ENCODE results near the gene CPAMD8. TPM values are rescaled to one million over a fixed set of nuclear protein-coding genes. Genes with fewer than 3 reads are reported as not detected.
A peak's percentile ranks its signal among the peaks of the same experiment; 100 is the strongest.

CPAMD8 gene
- total and polyA plus RNA-seq, 9 of the 15 experiments (the other 6 are each of a cell fraction or from before 2014, with no cell fraction given) = 0.20 to 2.1 (median 1.3) TPM

DNA sequence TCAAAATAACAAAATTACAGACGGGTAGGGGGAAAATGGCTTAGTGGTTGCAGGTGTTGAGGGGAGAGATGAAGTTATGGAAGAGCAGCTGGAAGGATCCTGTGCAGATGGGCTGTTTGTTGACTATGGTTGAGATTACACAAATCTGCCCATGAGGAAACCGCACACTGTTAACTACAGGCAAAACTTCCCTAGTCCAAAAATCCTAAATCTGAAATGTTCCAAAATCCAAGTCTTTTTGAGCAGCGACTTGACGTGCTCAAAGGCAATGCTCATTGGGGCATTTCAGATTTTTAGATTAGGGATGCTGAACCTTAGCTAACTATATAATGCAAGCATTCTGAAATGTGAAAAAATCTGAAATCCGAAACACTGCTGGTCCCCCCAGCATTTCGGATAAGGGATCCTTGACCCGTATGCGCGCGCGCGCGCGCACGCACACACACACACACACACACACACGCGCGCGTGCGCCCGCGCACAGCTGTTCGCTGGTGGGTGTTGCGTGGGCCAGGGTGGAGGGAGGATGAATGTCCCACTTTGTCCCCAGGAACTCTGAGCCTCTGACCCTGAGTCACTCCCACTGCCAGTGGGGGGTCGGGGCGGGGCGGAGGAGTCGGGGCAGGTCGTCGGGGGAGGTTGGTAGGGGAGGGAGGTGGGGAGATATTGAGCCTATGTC lies 131.0 kb downstream of the CPAMD8 start (continued):
- TF ChIP-seq, protein P1, sequence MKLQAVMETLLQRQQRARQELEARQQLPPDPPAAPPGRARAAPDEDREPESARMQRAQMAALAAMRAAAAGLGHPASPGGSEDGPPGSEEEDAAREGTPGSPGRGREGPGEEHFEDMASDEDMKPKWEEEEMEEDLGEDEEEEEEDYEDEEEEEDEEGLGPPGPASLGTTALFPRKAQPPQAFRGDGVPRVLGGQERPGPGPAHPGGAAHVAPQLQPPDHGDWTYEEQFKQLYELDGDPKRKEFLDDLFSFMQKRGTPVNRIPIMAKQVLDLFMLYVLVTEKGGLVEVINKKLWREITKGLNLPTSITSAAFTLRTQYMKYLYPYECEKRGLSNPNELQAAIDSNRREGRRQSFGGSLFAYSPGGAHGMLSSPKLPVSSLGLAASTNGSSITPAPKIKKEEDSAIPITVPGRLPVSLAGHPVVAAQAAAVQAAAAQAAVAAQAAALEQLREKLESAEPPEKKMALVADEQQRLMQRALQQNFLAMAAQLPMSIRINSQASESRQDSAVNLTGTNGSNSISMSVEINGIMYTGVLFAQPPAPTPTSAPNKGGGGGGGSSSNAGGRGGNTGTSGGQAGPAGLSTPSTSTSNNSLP (IDR thresholded peaks at IDR 0.05; ENCODE audit: borderline replicate concordance, low read depth, low read length) = no peak
- no peak for TF ChIP-seq NR2C1 (IDR thresholded peaks at IDR 0.05)
- no peak for TF ChIP-seq NR2C1 (tag; IDR thresholded peaks at IDR 0.05)
- TF ChIP-seq ZNF696 (CRISPR knock-in tag; conservative IDR thresholded peaks at IDR 0.05) = no peak
- no peak for TF ChIP-seq TOE1 (IDR thresholded peaks at IDR 0.05; ENCODE audit: borderline replicate concordance)
- no peak for TF ChIP-seq TOE1 (CRISPR knock-in tag; IDR thresholded peaks at IDR 0.05; ENCODE audit: borderline replicate concordance, low read depth)
- peak; percentile 95 for TF ChIP-seq EGR1 (conservative IDR thresholded peaks at IDR 0.05)
- no peak for TF ChIP-seq HOMEZ (CRISPR knock-in tag; IDR thresholded peaks at IDR 0.05)
- TF ChIP-seq ZNF586 (CRISPR knock-in tag; conservative IDR thresholded peaks at IDR 0.05) = no peak
- TF ChIP-seq, protein P2, sequence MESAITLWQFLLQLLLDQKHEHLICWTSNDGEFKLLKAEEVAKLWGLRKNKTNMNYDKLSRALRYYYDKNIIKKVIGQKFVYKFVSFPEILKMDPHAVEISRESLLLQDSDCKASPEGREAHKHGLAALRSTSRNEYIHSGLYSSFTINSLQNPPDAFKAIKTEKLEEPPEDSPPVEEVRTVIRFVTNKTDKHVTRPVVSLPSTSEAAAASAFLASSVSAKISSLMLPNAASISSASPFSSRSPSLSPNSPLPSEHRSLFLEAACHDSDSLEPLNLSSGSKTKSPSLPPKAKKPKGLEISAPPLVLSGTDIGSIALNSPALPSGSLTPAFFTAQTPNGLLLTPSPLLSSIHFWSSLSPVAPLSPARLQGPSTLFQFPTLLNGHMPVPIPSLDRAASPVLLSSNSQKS (CRISPR knock-in tag; IDR thresholded peaks at IDR 0.05) = no peak
- no peak for TF ChIP-seq SMAD1 (IDR thresholded peaks at IDR 0.05; ENCODE audit: low read depth, low read length, partially characterized antibody)
- TF ChIP-seq JUNB (CRISPR knock-in tag; conservative IDR thresholded peaks at IDR 0.05) = no peak
- TF ChIP-seq NFE2 (IDR thresholded peaks at IDR 0.05; ENCODE audit: low read depth) = peak; percentile 29
- TF ChIP-seq, protein P3, sequence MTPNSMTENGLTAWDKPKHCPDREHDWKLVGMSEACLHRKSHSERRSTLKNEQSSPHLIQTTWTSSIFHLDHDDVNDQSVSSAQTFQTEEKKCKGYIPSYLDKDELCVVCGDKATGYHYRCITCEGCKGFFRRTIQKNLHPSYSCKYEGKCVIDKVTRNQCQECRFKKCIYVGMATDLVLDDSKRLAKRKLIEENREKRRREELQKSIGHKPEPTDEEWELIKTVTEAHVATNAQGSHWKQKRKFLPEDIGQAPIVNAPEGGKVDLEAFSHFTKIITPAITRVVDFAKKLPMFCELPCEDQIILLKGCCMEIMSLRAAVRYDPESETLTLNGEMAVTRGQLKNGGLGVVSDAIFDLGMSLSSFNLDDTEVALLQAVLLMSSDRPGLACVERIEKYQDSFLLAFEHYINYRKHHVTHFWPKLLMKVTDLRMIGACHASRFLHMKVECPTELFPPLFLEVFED (CRISPR knock-in tag; conservative IDR thresholded peaks at IDR 0.05) = 0 out of 2 replicates have a peak, but pooled peaks have one; percentile 3
- TF ChIP-seq LEF1 (IDR thresholded peaks at IDR 0.05) = 0 out of 2 replicates have a peak, but pooled peaks have one; percentile 21
- peak in 1 of 2 experiments; percentile 84; a peak in 2 of 4 replicates for TF ChIP-seq HDAC1 (IDR thresholded peaks at IDR 0.05)
- TF ChIP-seq NRF1 (conservative IDR thresholded peaks at IDR 0.05 in 1 of 2, IDR thresholded peaks at IDR 0.05 in 1 of 2) = peak; percentile 90 to 91
- no peak for TF ChIP-seq CBFB (CRISPR knock-in tag; IDR thresholded peaks at IDR 0.05)
- TF ChIP-seq MYNN (IDR thresholded peaks at IDR 0.05) = peak; percentile 62; the same call in 1 of the 2 replicates
- TF ChIP-seq MYNN (CRISPR knock-in tag; IDR thresholded peaks at IDR 0.05) = no peak
- peak; percentile 16; the same call in 1 of the 2 replicates for TF ChIP-seq ZNF766 (CRISPR knock-in tag; conservative IDR thresholded peaks at IDR 0.05)
- TF ChIP-seq KDM5B (IDR thresholded peaks at IDR 0.05; ENCODE audit: insufficient replicate concordance, low read depth, low read length) = no peak
- no peak for TF ChIP-seq PHB (CRISPR knock-in tag; IDR thresholded peaks at IDR 0.05)
- TF ChIP-seq MAZ (CRISPR knock-in tag; conservative IDR thresholded peaks at IDR 0.05 in 1 of 2, IDR thresholded peaks at IDR 0.05 in 1 of 2) = 0 out of 4 replicates have a peak, but pooled peaks of 1 of the 2 experiments have one; percentile 7
- peak; percentile 85 for TF ChIP-seq DACH1 (IDR thresholded peaks at IDR 0.05; ENCODE audit: partially characterized antibody)
